Astrocyte of the cerebellum (primary cell): Measurements from ENCODE around the gene THSD8.

Experiments used
- DNase-seq: peaks from one replicate; pipeline ENCODE4 v3.0.0-alpha.2; 2011; ENCODE audit warnings: low read depth
- H3K4me3 ChIP-seq: 2 replicates; pipeline ENCODE4 v1.5.1; 2011; ENCODE audit warnings: mild to moderate bottlenecking, low read depth, low read length, moderate library complexity
- in situ Hi-C: cut with HindIII; loops from 2 replicates; pipeline ENCODE4 v1.10.0; 2017; ENCODE audit warnings: low sequenced_read_pairs
- TF ChIP-seq, protein P1 (sequence below): IDR thresholded peaks from 2 replicates; pipeline ENCODE4 v1.5.1; 2012; ENCODE audit warnings: low read length, low read depth, moderate library complexity, mild to moderate bottlenecking; ENCODE audit errors: missing control alignments

Gene THSD8

DNA sequence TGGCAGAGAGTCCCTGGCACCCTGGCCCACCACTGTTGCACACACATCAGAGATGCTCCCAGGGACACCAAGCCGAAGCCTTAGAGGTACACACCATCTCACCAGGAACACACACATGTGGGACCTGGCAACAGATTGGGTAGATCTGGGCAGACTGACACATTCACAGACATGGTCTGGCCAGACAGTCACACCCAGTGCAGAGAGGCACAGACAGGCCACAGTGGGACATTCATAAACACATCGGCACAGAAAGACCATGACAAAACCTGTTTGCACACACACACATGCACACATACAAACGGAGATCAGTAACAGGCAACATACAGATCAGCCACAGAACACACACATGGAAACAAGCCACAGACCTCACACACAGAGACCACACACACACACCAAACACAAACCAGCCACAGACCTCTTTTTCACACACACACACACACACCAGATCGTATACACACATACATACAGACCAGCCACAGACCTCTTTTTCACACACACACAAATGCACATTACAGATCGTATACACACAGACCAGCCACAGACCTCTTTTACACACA, 16.9 kb upstream of the THSD8 start:
- DNase-seq, result no peak
- in situ Hi-C loops, result no loop called here
- TF ChIP-seq, protein P1, sequence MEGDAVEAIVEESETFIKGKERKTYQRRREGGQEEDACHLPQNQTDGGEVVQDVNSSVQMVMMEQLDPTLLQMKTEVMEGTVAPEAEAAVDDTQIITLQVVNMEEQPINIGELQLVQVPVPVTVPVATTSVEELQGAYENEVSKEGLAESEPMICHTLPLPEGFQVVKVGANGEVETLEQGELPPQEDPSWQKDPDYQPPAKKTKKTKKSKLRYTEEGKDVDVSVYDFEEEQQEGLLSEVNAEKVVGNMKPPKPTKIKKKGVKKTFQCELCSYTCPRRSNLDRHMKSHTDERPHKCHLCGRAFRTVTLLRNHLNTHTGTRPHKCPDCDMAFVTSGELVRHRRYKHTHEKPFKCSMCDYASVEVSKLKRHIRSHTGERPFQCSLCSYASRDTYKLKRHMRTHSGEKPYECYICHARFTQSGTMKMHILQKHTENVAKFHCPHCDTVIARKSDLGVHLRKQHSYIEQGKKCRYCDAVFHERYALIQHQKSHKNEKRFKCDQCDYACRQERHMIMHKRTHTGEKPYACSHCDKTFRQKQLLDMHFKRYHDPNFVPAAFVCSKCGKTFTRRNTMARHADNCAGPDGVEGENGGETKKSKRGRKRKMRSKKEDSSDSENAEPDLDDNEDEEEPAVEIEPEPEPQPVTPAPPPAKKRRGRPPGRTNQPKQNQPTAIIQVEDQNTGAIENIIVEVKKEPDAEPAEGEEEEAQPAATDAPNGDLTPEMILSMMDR, result no peak
- H3K4me3 ChIP-seq, result no peak overlapping the region

DNA sequence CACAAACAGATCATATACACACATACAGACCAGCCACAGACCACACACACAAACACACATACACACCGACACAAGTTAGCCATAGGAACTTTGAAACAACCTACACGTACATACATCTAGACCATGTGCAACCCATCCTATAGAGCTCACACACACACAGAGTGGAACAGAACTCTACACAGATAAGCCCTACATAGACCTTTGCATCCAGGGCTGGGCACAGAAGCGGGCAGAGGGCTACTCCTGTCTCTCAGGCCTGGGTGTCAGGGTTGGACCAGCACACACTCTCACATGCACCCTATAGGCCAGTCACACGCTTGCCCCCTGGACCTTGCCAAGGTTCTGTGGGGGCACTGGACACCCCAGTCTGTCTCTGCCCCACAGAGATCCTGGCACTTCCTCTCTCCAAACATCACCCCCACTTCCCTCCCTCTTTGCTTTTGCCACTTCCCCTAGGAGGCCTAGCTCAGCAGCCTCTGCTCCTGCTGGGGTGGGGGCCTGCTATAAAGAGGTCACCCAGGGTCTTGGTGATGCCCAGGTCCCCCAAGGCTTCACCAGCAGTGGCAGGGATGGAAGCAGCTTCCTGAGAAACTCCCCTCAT, 16.3 kb upstream of the THSD8 start:
- TF ChIP-seq, protein P1, result no peak
- in situ Hi-C loops, result no loop called here
- H3K4me3 ChIP-seq, result no peak overlapping the region
- DNase-seq, result no peak

DNA sequence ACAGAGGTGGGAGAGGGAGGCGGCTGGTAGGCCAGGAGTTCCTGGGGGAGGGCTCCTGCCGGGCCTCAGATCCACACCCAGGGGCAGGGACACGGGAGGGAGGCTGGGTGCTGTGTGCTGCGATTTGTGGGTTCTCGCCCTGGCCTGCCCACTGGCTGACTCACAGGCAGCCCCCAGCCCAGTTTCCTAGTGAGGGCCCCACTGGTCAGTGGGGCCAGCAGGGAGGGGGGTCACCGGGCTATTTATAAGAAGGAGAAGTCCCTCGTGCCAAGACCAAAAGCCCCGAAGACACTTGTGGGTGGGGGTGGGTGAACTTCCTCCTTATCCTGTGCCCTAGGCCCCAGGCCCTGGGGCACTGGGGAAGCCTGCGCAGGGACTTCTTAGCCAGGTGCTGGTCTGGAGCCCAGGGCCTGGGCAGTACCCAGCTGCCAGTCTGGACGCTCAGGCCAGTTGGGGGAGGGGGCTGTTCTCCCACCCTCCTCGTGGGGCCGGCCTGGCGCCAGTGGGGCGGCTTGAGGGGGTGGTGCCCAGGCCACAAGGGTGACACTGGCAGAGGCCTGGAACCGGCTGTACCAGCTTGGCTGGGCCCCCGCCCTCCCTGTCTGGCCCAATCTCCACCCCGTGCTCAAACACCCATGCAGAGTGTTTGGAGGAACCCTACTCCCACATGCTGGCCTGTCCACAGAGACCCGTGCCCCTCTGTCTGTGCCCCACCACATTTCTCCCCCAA, 15.6 kb upstream of the THSD8 start:
- TF ChIP-seq, protein P1, result no peak
- DNase-seq, result no peak
- no peak overlapping the region for H3K4me3 ChIP-seq
- in situ Hi-C loops, result no loop called here

DNA sequence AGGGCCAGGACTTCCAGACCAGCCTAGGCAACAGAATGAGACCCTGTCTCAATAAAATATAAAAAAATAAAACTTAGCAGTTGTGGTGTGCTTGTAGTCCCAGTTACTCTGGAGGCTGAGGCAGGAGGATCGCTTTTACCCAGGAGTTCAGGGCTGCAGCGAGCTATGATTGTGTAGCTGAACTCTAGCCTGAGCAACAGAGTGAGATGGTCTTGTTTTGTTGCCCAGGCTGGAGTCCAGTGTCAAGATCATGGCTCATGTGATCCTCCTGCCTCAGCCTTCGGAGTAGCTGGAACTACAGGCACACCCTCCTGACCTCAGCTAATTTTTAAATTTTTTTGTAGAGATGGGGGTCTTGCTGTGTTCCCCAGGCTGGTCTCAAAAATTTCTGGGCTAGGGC, 14.9 kb upstream of the THSD8 start:
- no peak for DNase-seq
- H3K4me3 ChIP-seq, result no peak overlapping the region
- TF ChIP-seq, protein P1, result no peak
- in situ Hi-C loops, result no loop called here

DNA sequence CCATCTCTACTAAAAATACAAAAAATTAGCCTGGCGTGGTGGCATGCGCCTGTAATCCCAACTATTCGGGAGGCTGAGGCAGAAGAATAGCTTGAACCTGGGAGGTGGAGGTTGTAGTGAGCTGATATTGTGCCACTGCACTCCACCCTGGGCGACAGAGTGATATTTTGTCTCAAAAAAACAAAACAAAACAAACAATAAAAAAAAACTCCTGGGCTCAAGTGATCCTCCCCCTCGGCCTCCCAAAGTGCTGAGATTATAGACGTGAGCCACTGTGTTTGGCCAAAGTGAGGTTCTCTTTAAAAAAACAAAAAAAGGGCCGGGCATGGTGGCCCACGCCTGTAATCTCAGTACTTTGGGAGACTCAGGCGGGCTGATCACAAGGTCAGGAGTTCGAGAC, 14.4 kb upstream of the THSD8 start:
- in situ Hi-C loops, result no loop called here
- no peak for DNase-seq
- TF ChIP-seq, protein P1, result no peak
- H3K4me3 ChIP-seq, result no peak overlapping the region

DNA sequence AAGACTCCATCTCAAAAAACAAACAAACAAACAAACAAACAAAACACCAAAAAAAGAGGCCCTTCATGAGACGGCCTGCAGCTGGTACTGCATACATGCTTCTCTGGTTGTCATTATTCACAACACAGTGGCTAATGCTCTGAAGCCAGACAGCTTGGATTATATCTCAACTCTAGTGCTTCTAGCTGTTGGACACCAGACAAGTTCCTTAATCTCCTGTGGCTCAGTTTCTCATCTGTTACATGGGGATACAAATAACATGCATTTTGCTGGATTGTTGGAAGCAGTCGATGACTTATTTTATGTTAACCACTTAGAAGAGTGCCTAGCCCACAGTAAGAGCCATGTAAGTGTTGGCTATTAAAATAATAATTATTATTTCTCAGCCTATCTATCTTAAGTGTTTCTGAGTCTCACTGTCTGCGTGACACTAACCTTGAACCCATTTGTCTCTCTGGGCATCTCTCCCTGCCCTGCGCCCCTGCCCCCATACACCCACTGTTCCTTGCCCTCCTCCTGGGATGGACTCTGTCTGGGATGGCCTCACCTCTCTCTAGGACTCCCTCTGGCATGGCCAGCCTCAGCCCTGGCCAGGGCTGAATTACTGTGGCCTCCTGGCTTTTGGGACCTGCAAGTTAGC, 13.7 kb upstream of the THSD8 start:
- in situ Hi-C loops, result no loop called here
- DNase-seq, result no peak
- H3K4me3 ChIP-seq, result no peak overlapping the region
- TF ChIP-seq, protein P1, result no peak
